ENCODE measurements around the gene CKMT1B.

DNA sequence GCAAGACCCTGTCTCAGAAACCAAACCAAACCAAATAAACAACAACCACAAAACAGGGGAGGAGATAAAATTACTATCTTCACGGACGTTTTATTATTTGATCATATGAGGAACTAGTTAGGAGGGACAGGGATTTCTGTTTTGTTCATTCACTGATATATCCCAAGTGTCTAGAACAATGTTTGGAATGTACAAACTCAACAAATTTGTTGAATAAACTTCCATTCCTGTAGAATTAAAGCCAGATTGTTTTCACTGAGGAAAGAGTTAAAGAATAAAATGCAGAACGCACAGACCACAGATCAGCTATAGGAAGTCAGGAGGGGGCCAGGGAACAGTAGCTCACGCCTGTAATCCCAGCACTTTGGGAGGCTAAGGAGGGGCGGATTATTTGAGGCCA lies 31.3 kb downstream of the CKMT1B start:
- TF ChIP-seq, protein P1, sequence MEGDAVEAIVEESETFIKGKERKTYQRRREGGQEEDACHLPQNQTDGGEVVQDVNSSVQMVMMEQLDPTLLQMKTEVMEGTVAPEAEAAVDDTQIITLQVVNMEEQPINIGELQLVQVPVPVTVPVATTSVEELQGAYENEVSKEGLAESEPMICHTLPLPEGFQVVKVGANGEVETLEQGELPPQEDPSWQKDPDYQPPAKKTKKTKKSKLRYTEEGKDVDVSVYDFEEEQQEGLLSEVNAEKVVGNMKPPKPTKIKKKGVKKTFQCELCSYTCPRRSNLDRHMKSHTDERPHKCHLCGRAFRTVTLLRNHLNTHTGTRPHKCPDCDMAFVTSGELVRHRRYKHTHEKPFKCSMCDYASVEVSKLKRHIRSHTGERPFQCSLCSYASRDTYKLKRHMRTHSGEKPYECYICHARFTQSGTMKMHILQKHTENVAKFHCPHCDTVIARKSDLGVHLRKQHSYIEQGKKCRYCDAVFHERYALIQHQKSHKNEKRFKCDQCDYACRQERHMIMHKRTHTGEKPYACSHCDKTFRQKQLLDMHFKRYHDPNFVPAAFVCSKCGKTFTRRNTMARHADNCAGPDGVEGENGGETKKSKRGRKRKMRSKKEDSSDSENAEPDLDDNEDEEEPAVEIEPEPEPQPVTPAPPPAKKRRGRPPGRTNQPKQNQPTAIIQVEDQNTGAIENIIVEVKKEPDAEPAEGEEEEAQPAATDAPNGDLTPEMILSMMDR (IDR thresholded peaks at IDR 0.05) = no peak
- TF ChIP-seq POLR2A (IDR thresholded peaks at IDR 0.05; ENCODE audit: low read length) (no peak), JUNB (IDR thresholded peaks at IDR 0.05) (no peak)
